HG02678 (cell line): ENCODE results near the gene CNFN.

Experiments used
- ATAC-seq: cut with Tn5 transposase; IDR thresholded peaks from one replicate; pipeline ENCODE4 v1.9.1; 2021; ENCODE audit warnings: mild to moderate bottlenecking, moderate library complexity; ENCODE audit not compliant: unreplicated experiment

Gene CNFN

DNA sequence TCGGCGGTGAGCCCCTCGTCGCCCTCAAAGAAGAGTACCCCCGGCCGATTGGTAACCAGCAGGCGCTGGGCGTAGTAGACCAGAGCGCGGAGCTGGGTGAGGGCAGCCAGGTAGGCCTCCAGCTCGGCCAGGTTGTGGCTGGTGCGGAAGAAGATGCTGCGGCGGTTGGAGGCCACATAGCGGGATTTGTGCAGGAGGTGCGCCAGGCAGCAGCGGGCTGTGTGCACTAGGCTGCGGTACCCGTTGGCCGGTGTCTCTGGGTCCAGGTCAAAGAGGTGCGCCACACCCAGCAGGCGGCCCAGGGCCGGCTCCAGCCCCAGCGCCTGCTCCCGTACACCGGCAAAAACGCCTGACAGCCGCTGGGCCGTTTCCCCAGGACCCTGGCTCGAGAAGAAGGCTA is 20.3 kb upstream of the CNFN start:
- no peak for ATAC-seq

DNA sequence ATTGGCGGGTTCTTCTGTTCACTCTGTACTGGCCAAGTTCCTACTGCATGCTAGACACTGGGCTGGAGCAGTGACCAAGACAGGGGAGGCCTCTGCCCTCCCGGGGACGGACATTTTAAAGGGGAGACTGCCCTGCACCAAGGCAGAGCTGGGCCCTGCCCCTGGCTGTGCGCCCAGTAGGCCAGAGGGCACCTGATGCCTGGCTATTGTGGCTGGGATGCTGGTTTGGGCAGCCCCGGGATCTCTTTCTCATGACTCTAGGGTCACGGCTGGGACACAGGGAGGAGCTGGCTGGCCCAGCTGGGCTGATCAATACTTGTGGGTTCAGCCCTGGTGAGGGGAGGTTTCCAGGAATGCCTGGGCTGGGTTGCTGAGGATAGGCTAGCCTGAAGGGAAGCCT is 19.4 kb upstream of the CNFN start:
- ATAC-seq, result no peak

DNA sequence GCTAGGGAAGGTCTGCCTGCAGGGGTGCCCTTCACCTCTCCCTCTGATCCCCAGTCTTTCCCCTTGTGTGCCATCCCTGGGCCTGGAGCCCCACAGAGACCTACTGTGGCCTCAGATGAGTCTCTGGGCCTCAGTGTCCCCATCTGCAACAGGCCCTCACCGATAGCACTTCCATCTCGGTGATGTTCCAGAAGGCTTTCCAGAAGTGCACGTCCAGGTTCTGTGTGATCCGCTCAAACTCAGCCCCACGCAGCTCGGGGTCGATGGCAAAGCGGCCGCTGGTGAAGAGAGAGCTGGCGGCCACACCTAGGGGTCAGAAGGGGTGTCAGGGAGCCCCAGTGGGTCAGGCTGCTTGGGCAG is 17.7 kb upstream of the CNFN start:
- ATAC-seq, result no peak

- no peak for ATAC-seq
Observed at GRCh38 chr19:42407085-42407815, 17.2 kb upstream of the CNFN start.

GRCh38 chr19:42406111-42406510 is 16.0 kb upstream of the CNFN start:
- ATAC-seq, result no peak

DNA sequence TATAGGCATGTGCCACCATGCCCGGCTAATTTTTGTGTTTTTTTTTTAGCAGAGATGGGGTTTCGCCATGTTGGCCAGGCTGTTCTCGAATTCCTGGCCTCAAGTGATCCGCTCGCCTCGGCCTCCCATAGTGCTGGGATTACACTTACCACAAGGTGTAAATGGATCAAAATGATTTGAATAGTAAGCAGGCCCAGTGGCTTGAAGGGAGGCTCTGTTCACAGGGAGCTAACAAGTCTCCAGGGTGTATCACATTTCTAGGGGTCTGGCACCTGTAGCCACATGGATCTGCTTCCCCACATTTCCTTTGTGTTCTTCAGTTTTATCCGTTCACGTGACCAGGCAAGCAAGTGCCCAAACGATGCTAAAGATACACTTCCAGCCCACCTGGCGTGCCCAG is 13.5 kb upstream of the CNFN start:
- ATAC-seq, result no peak

DNA sequence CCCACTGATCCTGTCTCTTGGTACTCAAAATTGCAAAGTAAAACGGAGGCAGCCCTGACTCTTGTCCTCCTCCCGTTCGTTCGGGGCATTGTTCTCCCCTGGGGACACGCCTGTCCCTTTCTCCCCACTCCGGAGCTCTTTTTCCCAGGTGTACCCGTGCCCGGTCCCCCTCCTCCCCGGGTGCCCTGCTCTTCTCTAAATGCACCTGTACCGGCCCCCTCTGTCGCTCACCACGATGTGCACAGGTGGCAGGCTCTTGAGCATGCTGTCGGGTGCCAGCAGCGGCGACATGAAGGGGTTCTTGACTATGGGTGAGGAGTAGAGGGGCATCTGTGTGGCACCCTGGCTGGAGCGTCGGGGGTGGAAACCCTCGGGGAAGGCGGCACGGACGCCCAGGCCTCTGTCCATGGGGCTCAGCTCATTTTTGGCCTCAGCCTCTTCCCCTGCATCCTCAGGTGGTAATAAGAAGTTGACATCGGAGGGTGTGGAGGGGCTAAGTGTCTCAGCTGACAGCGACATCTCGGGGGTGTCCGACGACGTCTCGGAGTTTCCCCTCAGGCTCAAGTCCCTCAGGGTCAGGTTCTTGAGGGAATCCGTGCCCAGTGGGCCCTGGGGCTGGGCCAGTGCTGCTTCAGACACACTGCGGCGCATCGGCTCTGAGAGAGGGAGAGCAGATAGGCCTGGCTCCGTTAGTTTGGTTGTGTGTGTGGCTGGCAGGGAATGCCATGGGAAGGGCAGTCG is 12.4 kb upstream of the CNFN start:
- no peak for ATAC-seq

DNA sequence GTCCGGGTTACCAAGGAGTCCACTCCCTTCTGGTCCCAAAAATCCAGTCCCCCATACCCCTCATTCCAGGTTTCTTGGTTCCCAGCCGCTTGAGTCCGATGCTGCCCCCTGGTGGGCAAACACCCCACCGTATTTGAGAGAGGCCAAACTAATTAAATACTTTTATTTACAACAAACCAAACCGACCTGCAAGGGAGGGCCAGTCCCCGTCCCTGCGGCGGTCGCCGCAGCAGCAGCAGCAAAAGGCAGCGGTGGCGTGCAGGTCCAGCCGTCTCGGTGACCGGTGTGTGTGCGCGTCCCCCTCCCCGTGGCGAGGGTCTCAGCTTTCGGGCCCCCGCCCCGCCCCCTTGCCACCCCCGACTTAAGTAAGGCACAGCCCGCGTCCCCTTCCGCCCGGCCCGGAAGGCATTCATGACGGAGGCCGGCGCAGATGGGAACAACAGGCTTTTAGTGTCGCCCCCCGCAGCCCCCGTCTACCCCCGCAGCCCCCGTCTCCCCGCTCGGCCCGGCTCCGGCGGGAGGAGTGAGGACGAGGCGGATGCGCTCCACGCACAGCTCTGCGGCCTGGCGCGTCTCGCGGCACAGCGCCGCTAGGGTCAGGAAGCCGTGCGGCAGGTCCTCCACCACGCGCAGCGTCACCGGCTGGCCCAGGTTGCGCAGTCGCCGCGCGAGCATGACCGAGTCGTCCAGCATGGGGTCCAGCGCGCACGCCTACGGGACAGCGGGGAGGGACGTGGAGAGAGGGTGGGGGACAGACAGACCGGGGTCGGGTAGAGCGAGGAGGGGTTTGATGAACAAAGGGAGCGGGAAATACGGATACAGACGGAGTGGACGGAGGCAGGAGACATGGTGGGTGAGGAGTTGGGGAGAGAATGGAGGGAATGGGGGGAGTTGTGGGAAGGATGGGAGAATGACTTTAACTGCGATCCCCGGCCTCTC is 11.5 kb upstream of the CNFN start:
- no peak for ATAC-seq

- no peak for ATAC-seq
Observed at GRCh38 chr19:42400404-42400803, 10.3 kb upstream of the CNFN start.

GRCh38 chr19:42397263-42398166 is 7.4 kb upstream of the CNFN start:
- no peak for ATAC-seq

GRCh38 chr19:42396381-42397262 is 6.5 kb upstream of the CNFN start:
- peak; percentile 98 for ATAC-seq

DNA sequence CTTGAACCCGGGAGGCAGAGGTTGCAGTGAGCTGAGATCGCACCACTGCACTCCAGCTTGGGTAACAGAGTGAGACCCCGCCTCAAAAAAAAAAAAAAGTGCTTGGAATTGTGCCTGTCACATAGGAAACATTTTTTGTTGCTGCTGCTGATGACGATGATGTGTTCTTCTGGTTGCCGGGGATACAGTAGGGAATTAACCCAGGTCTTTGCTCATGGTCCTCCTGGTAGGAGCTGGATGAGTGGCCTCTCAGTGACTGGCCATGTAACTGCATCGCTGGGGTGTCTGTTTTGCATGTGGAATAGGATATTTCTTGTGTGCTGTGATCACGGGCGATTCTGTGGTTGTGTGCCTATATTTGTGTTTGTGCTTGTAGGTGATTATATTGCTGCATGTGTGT is 4.7 kb upstream of the CNFN start:
- ATAC-seq, result no peak

DNA sequence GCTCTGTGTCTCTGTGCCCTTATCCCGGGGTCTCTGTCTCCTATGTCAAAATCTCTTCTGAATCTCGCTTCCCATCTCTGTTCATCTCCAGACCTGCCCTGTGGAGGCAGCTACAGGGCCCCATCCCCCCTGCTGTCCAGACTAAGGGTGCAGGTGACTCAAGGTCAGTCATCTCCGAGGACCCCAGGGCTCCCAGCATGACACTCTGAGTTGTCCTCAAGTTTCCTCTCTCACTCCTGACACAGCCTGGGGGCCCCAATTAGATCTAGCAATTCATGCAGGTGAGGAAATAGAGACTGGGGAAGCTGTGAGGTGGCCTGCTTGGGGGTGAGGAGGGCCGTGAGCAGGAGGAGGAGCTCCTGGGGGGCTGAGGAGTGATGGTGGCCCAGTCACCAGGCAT is 2.1 kb upstream of the CNFN start:
- no peak for ATAC-seq

DNA sequence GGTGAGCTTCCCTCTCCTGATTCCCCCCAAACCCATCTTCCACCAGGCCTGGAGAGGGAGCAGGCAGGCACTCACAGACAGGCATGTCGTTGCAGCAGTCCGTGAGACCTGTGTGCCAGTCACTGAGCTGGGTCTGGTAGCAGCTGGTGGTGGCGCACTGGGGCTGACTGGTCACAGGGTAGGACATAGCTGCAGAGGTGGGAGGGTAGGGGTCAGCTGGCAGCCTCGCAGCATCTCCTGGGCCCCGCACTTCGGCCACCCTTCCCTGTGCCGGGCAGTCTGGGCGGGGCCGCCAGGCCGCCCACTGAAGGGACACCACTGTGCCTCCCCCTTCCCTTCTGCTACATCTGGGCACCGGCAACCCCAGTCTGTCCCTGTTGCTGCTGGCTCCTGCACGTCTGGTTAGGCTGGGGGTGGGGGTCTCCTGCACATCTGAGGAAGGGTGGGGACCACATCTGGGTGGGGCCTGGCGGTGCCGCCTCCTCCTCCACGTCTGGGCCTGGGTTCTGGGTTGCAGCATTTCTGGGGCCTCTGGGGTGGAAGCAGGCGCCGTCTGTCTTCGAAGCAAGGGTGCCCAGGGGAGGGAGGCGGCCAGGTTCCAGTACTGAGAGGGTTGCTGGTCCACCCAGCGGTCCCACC is 1.1 kb downstream of the CNFN start:
- no peak for ATAC-seq

DNA sequence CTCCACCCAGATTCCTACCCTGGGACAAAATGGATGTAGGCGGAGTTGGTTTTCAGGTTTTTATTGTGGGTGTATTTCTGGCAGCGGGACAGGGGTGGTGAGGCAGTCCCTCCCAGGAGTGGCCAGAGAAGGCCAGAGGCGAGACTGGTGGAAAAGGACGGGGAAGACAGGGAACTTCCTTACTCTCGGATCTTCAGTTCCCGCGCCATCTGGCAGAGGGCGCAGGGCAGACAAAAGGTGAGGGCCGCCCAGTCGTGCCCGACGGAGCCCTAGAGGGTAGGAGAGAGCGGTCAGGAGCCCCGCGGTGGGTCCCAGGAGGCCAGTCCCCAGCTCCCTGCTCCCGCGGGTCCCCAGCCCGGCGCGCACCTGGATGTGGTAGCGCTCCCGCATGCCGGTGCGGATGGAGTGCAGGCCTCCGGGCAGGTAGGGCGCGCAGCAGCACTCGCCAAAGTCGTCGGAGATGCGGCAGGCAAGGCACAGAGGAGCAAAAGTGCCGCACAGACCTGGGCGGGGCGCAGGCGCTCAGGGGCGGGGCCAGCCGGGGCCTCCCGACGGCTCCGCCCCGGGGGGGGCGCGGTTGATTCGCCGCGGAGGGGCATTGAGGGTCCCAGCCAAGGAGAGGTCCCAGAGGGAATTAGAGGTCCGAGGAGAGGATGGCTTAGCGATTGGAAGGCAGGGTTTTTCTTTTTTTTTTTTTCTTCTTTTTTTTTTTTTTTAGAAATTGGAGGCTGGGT is 3.0 kb downstream of the CNFN start:
- peak; percentile 45 for ATAC-seq

DNA sequence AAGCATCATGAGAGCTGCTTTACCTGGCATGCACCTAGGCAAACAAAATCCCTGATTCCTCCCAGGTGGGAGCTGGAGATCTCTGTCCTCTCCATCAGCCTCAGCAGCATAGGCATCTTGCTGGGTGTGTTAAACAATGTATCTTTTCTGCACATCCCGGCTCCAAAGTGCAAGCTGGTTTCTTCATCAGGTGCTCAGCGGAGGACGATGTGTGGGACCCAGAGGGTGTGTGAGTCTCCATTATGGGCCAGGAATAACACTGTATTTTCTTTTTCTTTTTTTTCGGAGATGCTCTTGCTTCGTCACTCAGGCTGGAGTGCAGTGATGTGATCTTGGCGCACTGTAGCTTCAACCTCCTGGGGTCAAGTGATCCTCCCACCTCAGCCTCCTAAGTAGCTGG is 9.9 kb downstream of the CNFN start:
- ATAC-seq, result no peak

DNA sequence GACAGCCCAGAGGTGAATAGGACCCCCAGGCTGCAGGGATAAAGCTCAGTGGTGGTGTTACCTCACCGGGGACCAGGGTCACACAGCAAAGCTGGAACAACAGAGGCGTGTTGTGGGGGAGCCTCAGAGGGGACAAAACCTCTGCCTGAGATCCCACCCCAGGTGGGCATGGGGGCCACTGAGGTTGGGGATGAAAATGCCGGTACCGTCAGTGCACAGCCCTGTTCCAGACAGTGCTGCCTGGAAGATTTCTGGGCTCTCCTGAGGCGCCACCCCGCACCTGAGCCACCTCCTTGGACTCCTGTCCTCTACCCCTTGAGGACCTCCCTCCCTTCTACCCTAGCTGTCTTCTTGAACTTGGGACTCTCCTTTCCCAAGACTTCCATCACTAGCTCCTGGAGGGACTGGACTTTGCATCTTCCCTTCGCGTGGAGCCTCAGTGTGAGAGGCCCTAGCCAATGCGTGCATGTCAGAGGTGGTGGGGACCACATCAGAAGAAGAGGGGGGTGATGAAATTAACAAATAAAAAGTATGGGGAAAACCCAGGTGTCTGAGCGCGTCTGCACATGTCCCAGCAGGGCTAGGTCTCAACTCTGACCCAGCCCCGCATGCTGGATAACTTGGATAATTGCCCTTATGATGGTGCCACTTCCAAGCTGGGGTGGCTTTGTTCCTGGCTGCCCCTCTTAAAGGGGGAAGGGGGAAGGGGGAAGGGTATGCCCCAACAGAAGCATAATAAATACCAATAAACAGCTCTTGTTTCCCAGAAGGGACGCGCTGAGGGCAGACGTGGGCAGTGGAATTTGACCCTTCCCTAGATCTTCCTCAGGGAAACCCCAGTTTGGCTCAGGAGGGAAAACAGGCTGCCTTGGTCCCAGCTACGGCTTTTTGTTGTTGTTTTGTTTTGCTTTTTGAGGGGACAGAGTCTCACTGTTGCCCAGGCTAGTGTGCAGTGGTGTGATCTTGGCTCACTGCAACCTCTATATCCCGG is 11.6 kb downstream of the CNFN start:
- ATAC-seq, result no peak
